ENCODE measurements around the gene GIT2. TPM values are rescaled to one million over a fixed set of nuclear protein-coding genes. Genes with fewer than 3 reads are reported as not detected.

The GIT2 gene
- 40.0 TPM for total RNA-seq (2021; ENCODE audit: unreplicated experiment)
- 22.9 TPM for polyA plus RNA-seq (2012; ENCODE audit: insufficient read length)
- percentile 68 among the genes with signal in this experiment for Bru-seq, nascent RNA
- percentile 74 among the genes with signal in this experiment for BruChase-seq, experiment 1, labeled RNA remaining after a 2-hour chase
- BruChase-seq, experiment 2, labeled RNA remaining after a 6-hour chase = percentile 77 among the genes with signal in this experiment
- long read RNA-seq, full-length matches to known transcripts = 25 of 56 reads
- long read RNA-seq, partial matches to known transcripts = 4 of 56 reads
- long read RNA-seq, other reads (novel, unspliced or antisense) = 27 of 56 reads

GRCh38 chr12:109995686-109996482 lies at the start of gene GIT2:
Gene GIT2 (minus strand): TSS chr12:109996368. CDS start chr12:109996224, 144 bp downstream.
- intact Hi-C loops (cut with micrococcal nuclease; ENCODE audit: unreplicated experiment) (no loop called here), in situ Hi-C loops (cut with HindIII; ENCODE audit: low pct_unique_long_range_greater_than_20kb, low sequenced_read_pairs) (no loop called here)
- BruUV-seq (replicated peaks) = no TSS peak
- Histone ChIP-seq H3K36me3 (ENCODE audit: control insufficient read depth, insufficient read depth, low read length) (peaks cover 2% of the 10 kb centered on the region), H3K4me1 (ENCODE audit: control insufficient read depth, insufficient read depth, low read length) (peaks cover 26% of the 10 kb centered on the region), H3K9me3 (ENCODE audit: control insufficient read depth, insufficient read depth, low read depth, low read length) (no peaks in the 10 kb centered on the region), H3K27ac (ENCODE audit: low read length) (peak within 1 kb of the TSS; percentile 91), H3K4me3 (ENCODE audit: low read depth in 2 of 2, low read length in 2 of 2) (peak within 1 kb of the TSS; percentile 87 to 89), H3K27me3 (ENCODE audit: control insufficient read depth, insufficient read depth, low read length) (no peaks in the 10 kb centered on the region)
- ATAC-seq (peak; percentile 89), DNase-seq (ENCODE audit: low read depth, low spot score) (peak; percentile 70)
- CTCF ChIA-PET = no interaction called here
- POLR2A ChIA-PET = no interaction called here
- TF ChIP-seq SIN3A (IDR thresholded peaks at IDR 0.05; ENCODE audit: borderline replicate concordance, insufficient read depth, low read depth, low read length) (0 out of 2 replicates have a peak, but pooled peaks have one; percentile 77), POLR2AphosphoS5 (IDR thresholded peaks at IDR 0.05; ENCODE audit: low read depth, low read length) (peak; percentile 80; the same call in 1 of the 2 replicates), REST (IDR thresholded peaks at IDR 0.05; ENCODE audit: insufficient read depth in 1 of 2, low read depth in 2 of 2, low read length in 1 of 2) (no peak), TCF7L2 (IDR thresholded peaks at IDR 0.05; ENCODE audit: low read depth, low read length) (no peak)

- DNase-seq (ENCODE audit: low read depth, low spot score) (no peak), ATAC-seq (no peak)
- H3K36me3 ChIP-seq (ENCODE audit: control insufficient read depth, insufficient read depth, low read length) = peaks cover 3% of the 10 kb centered on the region; the same call in 1 of the 2 replicates
- H3K4me1 ChIP-seq (ENCODE audit: control insufficient read depth, insufficient read depth, low read length) = peaks cover 48% of the 10 kb centered on the region
- in situ Hi-C loops (cut with HindIII; ENCODE audit: low pct_unique_long_range_greater_than_20kb, low sequenced_read_pairs) = no loop called here
- intact Hi-C loops (cut with micrococcal nuclease; ENCODE audit: unreplicated experiment) = no loop called here
- H3K27me3 ChIP-seq (ENCODE audit: control insufficient read depth, insufficient read depth, low read length) = no peaks in the 10 kb centered on the region
- TF ChIP-seq TCF7L2 (IDR thresholded peaks at IDR 0.05; ENCODE audit: low read depth, low read length) = no peak
- TF ChIP-seq REST (IDR thresholded peaks at IDR 0.05; ENCODE audit: insufficient read depth in 1 of 2, low read depth in 2 of 2, low read length in 1 of 2) = no peak
- TF ChIP-seq SIN3A (IDR thresholded peaks at IDR 0.05; ENCODE audit: borderline replicate concordance, insufficient read depth, low read depth, low read length) = no peak
- TF ChIP-seq POLR2AphosphoS5 (IDR thresholded peaks at IDR 0.05; ENCODE audit: low read depth, low read length) = no peak
- TF ChIP-seq CTCF (IDR thresholded peaks at IDR 0.05) = no peak
- H3K4me3 ChIP-seq (ENCODE audit: low read depth in 2 of 2, low read length in 2 of 2) = no peak overlapping the region
- ChIA-PET CTCF (interaction anchor here (0.6 to 0.7 kb wide), 3 partner anchors 23 to 86 kb away, joined by 3 read pairs; no protein-coding TSS in a partner anchor), POLR2A (interaction anchor here (0.5 to 0.6 kb wide), 2 partner anchors 103 to 427 kb away, joined by 3 to 9 read pairs; no protein-coding TSS in a partner anchor)
- no TSS peak for BruUV-seq (replicated peaks)
- H3K9me3 ChIP-seq (ENCODE audit: control insufficient read depth, insufficient read depth, low read depth, low read length) = no peaks in the 10 kb centered on the region
- no peak overlapping the region; the same call in 1 of the 2 replicates for H3K27ac ChIP-seq (ENCODE audit: low read length)
Measured at GRCh38 chr12:110042264-110042663, 46.1 kb upstream of the GIT2 start.

Data from Panc1 (cell line).